Fibroblast of skin of scalp (primary cell): Measurements from ENCODE around the gene PDGFA.

Experiments used
- DNase-seq: peaks from one replicate; pipeline ENCODE4 v3.0.0-alpha.2; 2013

Gene PDGFA

GRCh38 chr7:503575-504111 is 16.0 kb downstream of the PDGFA start:
- DNase-seq = no peak

- DNase-seq = no peak
Measured at GRCh38 chr7:502296-502695, 17.4 kb downstream of the PDGFA start.

- DNase-seq = no peak
Measured at GRCh38 chr7:501526-501925, 18.1 kb downstream of the PDGFA start.

- no peak for DNase-seq
Measured at GRCh38 chr7:500521-501420, 18.9 kb downstream of the PDGFA start.

- no peak for DNase-seq
Measured at GRCh38 chr7:499853-500485, 19.7 kb downstream of the PDGFA start.

GRCh38 chr7:498678-499641 is 20.7 kb downstream of the PDGFA start:
- no peak for DNase-seq

GRCh38 chr7:497946-498655 is 21.5 kb downstream of the PDGFA start:
- DNase-seq = no peak

- DNase-seq = no peak
Measured at GRCh38 chr7:497346-497745, 22.3 kb downstream of the PDGFA start.

GRCh38 chr7:496528-497295 is 22.9 kb downstream of the PDGFA start:
- no peak for DNase-seq

GRCh38 chr7:495761-496321 is 23.8 kb downstream of the PDGFA start:
- no peak for DNase-seq

- no peak for DNase-seq
Measured at GRCh38 chr7:495326-495725, 24.3 kb downstream of the PDGFA start.

- DNase-seq = no peak
Measured at GRCh38 chr7:494906-495305, 24.7 kb downstream of the PDGFA start.

- DNase-seq = no peak
Measured at GRCh38 chr7:494259-494687, 25.4 kb downstream of the PDGFA start.

- DNase-seq = no peak
Measured at GRCh38 chr7:493661-494251, 25.9 kb downstream of the PDGFA start.

- no peak for DNase-seq
Measured at GRCh38 chr7:492714-493065, 27.0 kb downstream of the PDGFA start.

- no peak for DNase-seq
Measured at GRCh38 chr7:491958-492713, 27.5 kb downstream of the PDGFA start.

- DNase-seq = no peak
Measured at GRCh38 chr7:491292-491957, 28.2 kb downstream of the PDGFA start.

GRCh38 chr7:490461-491291 is 29.0 kb downstream of the PDGFA start:
- DNase-seq = no peak
